ENCODE measurements around the gene RESF1. TPM values are rescaled to one million over a fixed set of nuclear protein-coding genes. Genes with fewer than 3 reads are reported as not detected.

RESF1 gene
- total and polyA plus RNA-seq, 2 of the 13 experiments (the other 11 are each of a cell fraction or from before 2014, with no cell fraction given) = 7.9 to 16.8 TPM

- no peak for TF ChIP-seq HMGXB3 (CRISPR knock-in tag; IDR thresholded peaks at IDR 0.05; ENCODE audit: borderline replicate concordance)
- TF ChIP-seq CHD2 (IDR thresholded peaks at IDR 0.05; ENCODE audit: low read depth, low read length) = no peak
- no peak for TF ChIP-seq YEATS4 (CRISPR knock-in tag; IDR thresholded peaks at IDR 0.05; ENCODE audit: borderline replicate concordance)
- TF ChIP-seq ZNF691 (CRISPR knock-in tag; IDR thresholded peaks at IDR 0.05; ENCODE audit: borderline replicate concordance, low read depth) = no peak; the same call in 1 of the 2 replicates
- TF ChIP-seq ZNF460 (CRISPR knock-in tag; IDR thresholded peaks at IDR 0.05; ENCODE audit: borderline replicate concordance) = no peak
- peak; percentile 67; the same call in 1 of the 2 replicates for TF ChIP-seq ZNF605 (CRISPR knock-in tag; IDR thresholded peaks at IDR 0.05)
- no peak for TF ChIP-seq SRF (IDR thresholded peaks at IDR 0.05; ENCODE audit: low read depth, low read length)
- no peak for TF ChIP-seq ZNF562 (CRISPR knock-in tag; IDR thresholded peaks at IDR 0.05; ENCODE audit: borderline replicate concordance)
- peak; percentile 94 for TF ChIP-seq ZMYM4 (CRISPR knock-in tag; IDR thresholded peaks at IDR 0.05)
- TF ChIP-seq ZNF251 (CRISPR knock-in tag; IDR thresholded peaks at IDR 0.05) = no peak
- TF ChIP-seq, protein P1, sequence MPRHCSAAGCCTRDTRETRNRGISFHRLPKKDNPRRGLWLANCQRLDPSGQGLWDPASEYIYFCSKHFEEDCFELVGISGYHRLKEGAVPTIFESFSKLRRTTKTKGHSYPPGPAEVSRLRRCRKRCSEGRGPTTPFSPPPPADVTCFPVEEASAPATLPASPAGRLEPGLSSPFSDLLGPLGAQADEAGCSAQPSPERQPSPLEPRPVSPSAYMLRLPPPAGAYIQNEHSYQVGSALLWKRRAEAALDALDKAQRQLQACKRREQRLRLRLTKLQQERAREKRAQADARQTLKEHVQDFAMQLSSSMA (CRISPR knock-in tag; IDR thresholded peaks at IDR 0.05) = no peak
- TF ChIP-seq ZNF484 (CRISPR knock-in tag; IDR thresholded peaks at IDR 0.05; ENCODE audit: borderline replicate concordance, low read depth) = no peak
- no peak for TF ChIP-seq SKIL (CRISPR knock-in tag; IDR thresholded peaks at IDR 0.05; ENCODE audit: borderline replicate concordance)
- no peak; the same call in 1 of the 2 replicates for TF ChIP-seq MEIS1 (CRISPR knock-in tag; IDR thresholded peaks at IDR 0.05; ENCODE audit: borderline replicate concordance)
- TF ChIP-seq NR3C1 (CRISPR knock-in tag; IDR thresholded peaks at IDR 0.05) = no peak
- 0 out of 2 replicates have a peak, but pooled peaks have one; percentile 51 for TF ChIP-seq ZNF724P (CRISPR knock-in tag; IDR thresholded peaks at IDR 0.05; ENCODE audit: borderline replicate concordance)
- no peak for TF ChIP-seq MATR3 (CRISPR knock-in tag; IDR thresholded peaks at IDR 0.05)
- TF ChIP-seq, protein P2, sequence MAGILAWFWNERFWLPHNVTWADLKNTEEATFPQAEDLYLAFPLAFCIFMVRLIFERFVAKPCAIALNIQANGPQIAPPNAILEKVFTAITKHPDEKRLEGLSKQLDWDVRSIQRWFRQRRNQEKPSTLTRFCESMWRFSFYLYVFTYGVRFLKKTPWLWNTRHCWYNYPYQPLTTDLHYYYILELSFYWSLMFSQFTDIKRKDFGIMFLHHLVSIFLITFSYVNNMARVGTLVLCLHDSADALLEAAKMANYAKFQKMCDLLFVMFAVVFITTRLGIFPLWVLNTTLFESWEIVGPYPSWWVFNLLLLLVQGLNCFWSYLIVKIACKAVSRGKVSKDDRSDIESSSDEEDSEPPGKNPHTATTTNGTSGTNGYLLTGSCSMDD (CRISPR knock-in tag; IDR thresholded peaks at IDR 0.05) = no peak
Measured at GRCh38 chr12:31959161-31959700, at the start of gene RESF1 (continued).
